Endothelial cell of umbilical vein (primary cell): Measurements from ENCODE around the gene PTCHD1.

Experiments used
- CTCF ChIP-seq, 2 donors: IDR thresholded peaks; 1 replicate in 1 of 2; 2 replicates in 1 of 2; pipeline ENCODE4 v1.5.1; 2011; ENCODE audit warnings: low read length in 2 of 2, mild to moderate bottlenecking in 2 of 2, moderate library complexity in 2 of 2, control low read depth in 1 of 2, inconsistent platforms in 1 of 2, low read depth in 1 of 2; ENCODE audit not compliant: insufficient read depth in 1 of 2; ENCODE audit errors: extremely low read depth in 1 of 2
- EZH2 ChIP-seq: IDR thresholded peaks from 2 replicates; pipeline ENCODE4 v1.6.1; 2012; ENCODE audit warnings: borderline replicate concordance, low read depth, mild to moderate bottlenecking, moderate library complexity, low read length, inconsistent platforms; ENCODE audit not compliant: severe bottlenecking
- FOS ChIP-seq: IDR thresholded peaks from 2 replicates; pipeline ENCODE4 v1.6.1; 2011; ENCODE audit warnings: mild to moderate bottlenecking, low read length, moderate library complexity, borderline replicate concordance; ENCODE audit not compliant: insufficient read depth
- MAX ChIP-seq: IDR thresholded peaks from 2 replicates; pipeline ENCODE4 v1.6.1; 2011; ENCODE audit not compliant: insufficient read depth, insufficient read length
- MYC ChIP-seq: IDR thresholded peaks from one replicate; pipeline ENCODE4 v1.6.1; 2011; ENCODE audit warnings: mild to moderate bottlenecking, low read depth, low read length
- POLR2A ChIP-seq: IDR thresholded peaks from 2 replicates; pipeline ENCODE4 v1.6.1; 2012; ENCODE audit warnings: low read depth, mild to moderate bottlenecking, control low read depth, low read length
- POLR2AphosphoS5 ChIP-seq: IDR thresholded peaks from 2 replicates; pipeline ENCODE4 v1.6.1; 2012; ENCODE audit warnings: low read depth, mild to moderate bottlenecking, control low read depth, low read length, moderate library complexity; ENCODE audit not compliant: insufficient read depth

GRCh38 chrX:23334848-23335599 is at the start of gene PTCHD1:
- no peak for TF ChIP-seq POLR2A
- TF ChIP-seq CTCF (IDR thresholded peaks at IDR 0.05; ENCODE audit: extremely low read depth in 1 of 2, insufficient read depth in 1 of 2, low read depth in 1 of 2, low read length in 2 of 2) = no peak
- no peak for TF ChIP-seq MYC
- TF ChIP-seq EZH2 = peak; percentile 86
- TF ChIP-seq MAX = no peak
- TF ChIP-seq POLR2AphosphoS5 = no peak
- no peak for TF ChIP-seq FOS
